H1 (cell line): ENCODE measurements around the gene TMED8. TPM values are rescaled to one million over a fixed set of nuclear protein-coding genes. Genes with fewer than 3 reads are reported as not detected.

Source experiments
- CTCF ChIA-PET: fragments of 300-600 bp; sonication (Branson Sonifier 250); formaldehyde crosslinking; loops from one replicate; lab custom pipeline; 2021; ENCODE audit not compliant: partially characterized antibody; lab: Charles Lee
- POLR2A ChIA-PET: fragments of 300-600 bp; sonication (Branson Sonifier 250); formaldehyde crosslinking; loops from one replicate; lab custom pipeline; 2021; ENCODE audit warnings: inconsistent platforms; ENCODE audit not compliant: partially characterized antibody; lab: Charles Lee
- DNase-seq, 2 experiments: peaks; one replicate each; pipeline versions ENCODE4 v3.0.0 to v3.0.0-alpha.2; 2010 to 2022; ENCODE audit warnings: low spot score in 2 of 2, low read depth in 1 of 2, mixed read lengths in 1 of 2
- FAIRE-seq: peaks from 2 replicates; lab custom pipeline; 2011; peaks lifted over from hg19 to GRCh38; lab: Jason Lieb, UNC
- H2AFZ ChIP-seq: 2 replicates; pipeline ENCODE4 v1.8.1; 2012; ENCODE audit warnings: low read length, inconsistent platforms
- H2AK5ac ChIP-seq: 2 replicates; pipeline ENCODE4 v1.6.1; 2013; ENCODE audit warnings: low read depth, low read length
- H2BK120ac ChIP-seq: replicated peaks from 2 replicates; pipeline ENCODE3; 2013; ENCODE audit warnings: low read depth, low read length, inconsistent platforms
- H2BK12ac ChIP-seq: 2 replicates; pipeline ENCODE4 v1.6.1; 2013; ENCODE audit warnings: low read depth, low read length
- H2BK15ac ChIP-seq: 2 replicates; pipeline ENCODE4 v1.6.1; 2013; ENCODE audit warnings: low read length
- H2BK20ac ChIP-seq: 2 replicates; pipeline ENCODE4 v1.6.1; 2013; ENCODE audit warnings: low read length
- H2BK5ac ChIP-seq: 2 replicates; pipeline ENCODE4 v1.6.1; 2013; ENCODE audit warnings: low read depth, low read length
- H3K14ac ChIP-seq: 2 replicates; pipeline ENCODE4 v1.6.1; 2013; ENCODE audit warnings: inconsistent platforms; ENCODE audit not compliant: insufficient read length
- H3K18ac ChIP-seq: 2 replicates; pipeline ENCODE4 v1.6.1; 2013; ENCODE audit warnings: low read length; ENCODE audit errors: extremely low read depth
- H3K23ac ChIP-seq: 2 replicates; pipeline ENCODE4 v1.6.1; 2013; ENCODE audit warnings: inconsistent platforms; ENCODE audit not compliant: insufficient read length
- H3K23me2 ChIP-seq: 2 replicates; pipeline ENCODE4 v1.6.1; 2013; ENCODE audit warnings: low read depth, low read length
- H3K27ac ChIP-seq: 2 replicates; pipeline ENCODE4 v1.6.1; 2011; ENCODE audit warnings: low read depth, low read length, inconsistent platforms
- H3K27me3 ChIP-seq, 4 experiments: replicated peaks in 1 of 4; 1 replicate in 1 of 4; 2 replicates in 3 of 4; pipeline versions ENCODE4 v1.6.1 to v1.8.1; 2011 to 2013; ENCODE audit warnings: low read length in 3 of 4, mild to moderate bottlenecking in 3 of 4, inconsistent platforms in 2 of 4, mixed read lengths in 2 of 4, moderate library complexity in 1 of 4; ENCODE audit not compliant: control insufficient read depth in 3 of 4, insufficient read depth in 3 of 4; ENCODE audit errors: extremely low read depth in 1 of 4
- H3K36me3 ChIP-seq, 4 experiments: 2 replicates each; pipeline versions ENCODE4 v1.6.1 to v1.8.1; 2011 to 2013; ENCODE audit warnings: mild to moderate bottlenecking in 4 of 4, low read length in 3 of 4, moderate library complexity in 2 of 4, control low read depth in 1 of 4, inconsistent platforms in 1 of 4; ENCODE audit not compliant: insufficient read depth in 4 of 4, control insufficient read depth in 2 of 4
- H3K4ac ChIP-seq: replicated peaks from 2 replicates; pipeline ENCODE3; 2013; ENCODE audit warnings: low read length, low read depth, mixed read lengths, inconsistent platforms; ENCODE audit not compliant: insufficient read length
- H3K4me1 ChIP-seq, 4 experiments: replicated peaks in 1 of 4; 1 replicate in 1 of 4; 2 replicates in 3 of 4; pipeline versions ENCODE4 v1.6.1 to v1.8.1; 2011 to 2013; ENCODE audit warnings: low read length in 3 of 4, inconsistent platforms in 2 of 4, mixed read lengths in 1 of 4; ENCODE audit not compliant: insufficient read depth in 4 of 4, control insufficient read depth in 3 of 4
- H3K4me2 ChIP-seq, 2 experiments: 2 replicates each; pipeline versions ENCODE4 v1.6.1 to v1.8.1; 2011 to 2013; ENCODE audit warnings: low read depth in 2 of 2, low read length in 2 of 2, control low read depth in 1 of 2, inconsistent platforms in 1 of 2, mild to moderate bottlenecking in 1 of 2; ENCODE audit not compliant: insufficient read depth in 1 of 2
- H3K4me3 ChIP-seq, 4 experiments: fragments of 200-600, 300-600 bp in 1 of 4; sonication (generic), shearing (Covaris generic), sonication (Bioruptor Twin) in 1 of 4; 2 replicates each; pipeline versions ENCODE4 v1.5.1 to v1.8.1; 2011 to 2016; ENCODE audit warnings: low read length in 4 of 4, low read depth in 3 of 4, control low read depth in 2 of 4, inconsistent platforms in 2 of 4, mild to moderate bottlenecking in 2 of 4, mixed read lengths in 1 of 4, moderate library complexity in 1 of 4; ENCODE audit not compliant: insufficient read depth in 2 of 4; ENCODE audit errors: extremely low read depth in 1 of 4
- H3K56ac ChIP-seq: replicated peaks from 2 replicates; pipeline ENCODE3; 2013; ENCODE audit warnings: low read depth, mild to moderate bottlenecking, mixed read lengths, low read length, inconsistent platforms; ENCODE audit not compliant: insufficient read length
- H3K79me1 ChIP-seq: 2 replicates; pipeline ENCODE4 v1.6.1; 2013; ENCODE audit warnings: low read depth, low read length, control low read depth
- H3K79me2 ChIP-seq, 2 experiments: 2 replicates each; pipeline versions ENCODE4 v1.6.1 to v1.8.1; 2012 to 2013; ENCODE audit warnings: low read length in 2 of 2, mild to moderate bottlenecking in 2 of 2, inconsistent platforms in 1 of 2; ENCODE audit not compliant: insufficient read depth in 2 of 2, control insufficient read depth in 1 of 2
- H3K9ac ChIP-seq, 4 experiments: replicated peaks in 1 of 4; 1 replicate in 1 of 4; 2 replicates in 3 of 4; pipeline versions ENCODE4 v1.6.1 to v1.8.1; 2011 to 2013; ENCODE audit warnings: low read depth in 3 of 4, low read length in 3 of 4, control low read depth in 2 of 4, mild to moderate bottlenecking in 2 of 4, moderate library complexity in 2 of 4, inconsistent platforms in 1 of 4; ENCODE audit errors: extremely low read depth in 1 of 4
- H3K9me3 ChIP-seq, 2 experiments: 2 replicates each; pipeline versions ENCODE4 v1.6.1 to v1.8.1; 2012 to 2013; ENCODE audit warnings: mild to moderate bottlenecking in 2 of 2, moderate library complexity in 2 of 2, control low read depth in 1 of 2, inconsistent platforms in 1 of 2, low read depth in 1 of 2, low read length in 1 of 2, mixed read lengths in 1 of 2; ENCODE audit not compliant: insufficient read depth in 2 of 2
- H4K20me1 ChIP-seq, 2 experiments: replicated peaks in 1 of 2; 2 replicates each; pipeline versions ENCODE3 to v1.8.1; 2011 to 2013; ENCODE audit warnings: inconsistent platforms in 2 of 2, low read length in 2 of 2, mild to moderate bottlenecking in 1 of 2; ENCODE audit not compliant: insufficient read depth in 2 of 2, control insufficient read depth in 1 of 2
- H4K5ac ChIP-seq: 2 replicates; pipeline ENCODE4 v1.6.1; 2013; ENCODE audit warnings: low read length, low read depth, mixed read lengths, inconsistent platforms; ENCODE audit not compliant: insufficient read length
- H4K8ac ChIP-seq: 2 replicates; pipeline ENCODE4 v1.8.0; 2013; ENCODE audit warnings: mild to moderate bottlenecking, moderate library complexity, low read length, inconsistent platforms; ENCODE audit not compliant: insufficient read depth; ENCODE audit errors: extremely low read depth
- H4K91ac ChIP-seq: replicated peaks from 2 replicates; pipeline ENCODE3; 2013; ENCODE audit warnings: low read length, mixed read lengths, inconsistent platforms; ENCODE audit not compliant: insufficient read length
- BCL11A ChIP-seq, 2 experiments: IDR thresholded peaks; one replicate each; pipeline ENCODE4 v1.6.1; 2011; ENCODE audit warnings: low read depth in 2 of 2, low read length in 2 of 2, mild to moderate bottlenecking in 2 of 2
- CREB1 ChIP-seq: IDR thresholded peaks from 2 replicates; pipeline ENCODE4 v1.6.1; 2012; ENCODE audit warnings: inconsistent platforms
- CTBP2 ChIP-seq: IDR thresholded peaks from 2 replicates; pipeline ENCODE4 v1.7.0; 2011; ENCODE audit warnings: borderline replicate concordance, mild to moderate bottlenecking, moderate library complexity, mixed read lengths, low read length; ENCODE audit not compliant: insufficient read depth, insufficient read length
- GTF2F1 ChIP-seq: IDR thresholded peaks from 2 replicates; pipeline ENCODE4 v1.6.1; 2012; ENCODE audit warnings: low read depth, low read length, improper control_type of control experiment, borderline replicate concordance
- KDM4A ChIP-seq: IDR thresholded peaks from one replicate; pipeline ENCODE4 v1.7.1; 2012; ENCODE audit warnings: low read depth, mild to moderate bottlenecking, moderate library complexity, low read length, inconsistent platforms; ENCODE audit not compliant: severe bottlenecking
- POLR2A ChIP-seq, 2 experiments: IDR thresholded peaks; 1 replicate in 1 of 2; 2 replicates in 1 of 2; pipeline ENCODE4 v1.6.1; 2011; ENCODE audit warnings: low read depth in 2 of 2, low read length in 2 of 2, mild to moderate bottlenecking in 2 of 2; ENCODE audit errors: control extremely low read depth in 1 of 2
- POLR2AphosphoS5 ChIP-seq: IDR thresholded peaks from 2 replicates; pipeline ENCODE4 v1.6.1; 2011; ENCODE audit warnings: low read depth, low read length
- RXRA ChIP-seq: IDR thresholded peaks from 2 replicates; pipeline ENCODE4 v1.6.1; 2011; ENCODE audit warnings: low read depth, mild to moderate bottlenecking, low read length, moderate library complexity; ENCODE audit not compliant: insufficient read depth
- SP2 ChIP-seq: IDR thresholded peaks from 2 replicates; pipeline ENCODE4 v1.6.1; 2012; ENCODE audit warnings: mild to moderate bottlenecking, low read length, inconsistent platforms
- WGBS, 2 experiments: shearing (Covaris generic) in 1 of 2; methylation state at CpG; one replicate each; pipeline versions ENCODE4 v1.1.6 to v1.1.7; 2013 to 2015; ENCODE audit warnings: low lambda C conversion rate in 2 of 2, mixed read lengths in 2 of 2, inconsistent platforms in 1 of 2, low coverage in 1 of 2, missing lambda C conversion rate in 1 of 2; ENCODE audit not compliant: insufficient replicate concordance in 2 of 2, insufficient coverage in 1 of 2, insufficient read length in 1 of 2; ENCODE audit errors: extremely low coverage in 1 of 2, missing lambda C conversion rate in 1 of 2; 5-methylcytosine and 5-hydroxymethylcytosine counted together
- polyA plus RNA-seq, 7 experiments: library from polyadenylated mRNA; depleted of rRNA in 3 of 7; stranded (reverse) in 5 of 7; unstranded in 2 of 7; fragments of >200 nt in 5 of 7; fragments of 200-250 nt in 2 of 7; gene quantifications; 1 replicate in 5 of 7; 2 replicates in 1 of 7; 4 replicates in 1 of 7; pipeline versions ENCODE4 v1.2.1 to v1.2.3, GENCODE V29; 2011 to 2013; ENCODE audit warnings: missing spikeins in 2 of 7, mixed read lengths in 2 of 7
- total RNA-seq: library from RNA; stranded (reverse); fragmentation: NEBNext Ultra II Directional; extraction: Animal tissue kit (Norgen Biotek cat#: 25700); gene quantifications from 2 replicates; pipeline ENCODE4 v1.2.1, GENCODE V29; 2021

The TMED8 gene
- total and polyA plus RNA-seq, 2 of the 8 experiments (the other 6 are each of a cell fraction or from before 2014, with no cell fraction given) = 5.5 to 13.4 TPM

DNA sequence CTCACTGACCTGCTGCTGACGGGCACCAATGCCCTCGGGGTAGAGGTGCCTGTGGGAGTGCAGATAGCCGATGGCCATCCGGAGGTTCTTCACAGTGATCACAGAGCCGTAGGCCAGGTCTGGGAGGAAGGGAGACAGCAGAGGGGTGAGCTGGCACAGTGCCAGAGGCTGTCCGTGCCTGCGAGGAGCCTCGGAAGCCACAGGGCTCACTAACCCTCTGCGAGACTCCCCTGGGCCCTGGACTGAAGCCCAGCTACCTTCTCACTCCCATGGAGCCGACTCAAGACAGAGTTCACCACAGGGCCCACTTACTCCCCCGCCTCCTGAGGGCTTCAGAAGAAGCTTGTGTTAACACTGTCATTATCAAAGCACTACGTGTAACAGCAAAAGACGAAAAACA, 80.7 kb downstream of the TMED8 start:
- Histone ChIP-seq H2BK120ac (no peak overlapping the region), H3K14ac (no peak overlapping the region), H3K4me3 (no peak overlapping the region), H2AFZ (no peak overlapping the region), H4K5ac (no peak overlapping the region), H3K56ac (no peak overlapping the region), H3K9ac (no peak overlapping the region), H2BK12ac (no peak overlapping the region), H3K4me1 (peaks cover 0 to under 1% (median 0%) of the 10 kb centered on the region in 4 experiments; a peak in 1 of 7 replicates), H3K36me3 (peaks cover 0 to 14% (median 3%) of the 10 kb centered on the region in 4 experiments; a peak in 5 of 8 replicates), H3K27ac (no peak overlapping the region), H3K23me2 (no peaks in the 10 kb centered on the region), H4K20me1 (no peaks in the 10 kb centered on the region), H2BK15ac (no peak overlapping the region), H2BK20ac (no peak overlapping the region), H4K91ac (no peak overlapping the region), H3K27me3 (no peaks in the 10 kb centered on the region), H3K79me2 (no peaks in the 10 kb centered on the region), H3K23ac (no peak overlapping the region), H3K79me1 (no peaks in the 10 kb centered on the region), H2AK5ac (no peak overlapping the region), H3K9me3 (no peaks in the 10 kb centered on the region), H3K4ac (no peak overlapping the region), H3K4me2 (no peak overlapping the region), H4K8ac (no peak overlapping the region), H2BK5ac (no peak overlapping the region), H3K18ac (no peak overlapping the region)
- no peak for DNase-seq
- ChIA-PET CTCF (interaction anchor here (0.7 to 22.3 kb wide), 5 partner anchors 9 to 256 kb away, joined by 3 to 353 read pairs (median 4); partner anchors contain the start of genes GSTZ1 and POMT2), POLR2A (no interaction called here)
- FAIRE-seq = no peak
- WGBS, 2 experiments = 92% methylated on average over 13 of the region's 13 CpGs; no CpG with 5 or more reads in 1 of the 2 experiments
- TF ChIP-seq POLR2A (IDR thresholded peaks at IDR 0.05; ENCODE audit: control extremely low read depth in 1 of 2, low read depth in 2 of 2, low read length in 2 of 2) = no peak
- TF ChIP-seq CREB1 = no peak
- TF ChIP-seq POLR2AphosphoS5 = no peak
- no peak for TF ChIP-seq SP2
- no peak for TF ChIP-seq BCL11A (IDR thresholded peaks at IDR 0.05; ENCODE audit: low read depth in 2 of 2, low read length in 2 of 2)
- no peak for TF ChIP-seq RXRA
- no peak for TF ChIP-seq GTF2F1
- no peak for TF ChIP-seq CTBP2
- TF ChIP-seq KDM4A = no peak
